Fibroblast of upper back skin (primary cell): ENCODE data around the gene COL1A1.
A peak's percentile ranks its signal among the peaks of the same experiment; 100 is the strongest.

Source experiments
- DNase-seq: peaks from one replicate; pipeline ENCODE4 v3.0.0-alpha.2; 2013

COL1A1 gene

DNA sequence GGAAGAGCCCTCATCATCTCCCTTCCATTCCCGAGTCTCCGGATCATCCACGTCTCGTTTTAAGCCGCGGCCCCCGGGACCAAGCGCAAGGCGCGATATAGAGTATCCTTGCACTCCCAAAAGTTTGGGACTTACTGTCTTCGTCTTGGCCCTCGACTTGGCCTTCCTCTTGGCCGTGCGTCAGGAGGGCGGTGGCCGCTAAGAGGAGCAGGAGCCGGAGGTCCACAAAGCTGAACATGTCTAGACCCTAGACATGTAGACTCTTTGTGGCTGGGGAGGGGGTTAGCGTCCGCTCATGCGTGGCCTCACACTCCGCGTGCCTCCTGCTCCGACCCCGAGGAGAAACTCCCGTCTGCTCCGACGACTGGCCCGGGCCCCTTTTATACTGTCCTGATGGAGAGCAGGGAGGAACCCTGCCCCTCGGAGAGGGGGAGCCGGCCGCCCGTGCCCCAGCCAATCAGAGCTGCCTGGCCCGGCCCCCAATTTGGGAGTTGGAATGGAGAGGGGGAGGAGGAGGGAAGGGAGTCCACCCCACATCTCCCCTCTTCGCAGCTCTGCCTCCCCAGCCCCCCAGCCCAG is at the start of gene COL1A1:
Gene COL1A1, minus strand, starts transcription at position 356 of the 579 bp plus-strand sequence. Its CDS starts 118 bp downstream, at position 238.
- DNase-seq, result peak; percentile 97

DNA sequence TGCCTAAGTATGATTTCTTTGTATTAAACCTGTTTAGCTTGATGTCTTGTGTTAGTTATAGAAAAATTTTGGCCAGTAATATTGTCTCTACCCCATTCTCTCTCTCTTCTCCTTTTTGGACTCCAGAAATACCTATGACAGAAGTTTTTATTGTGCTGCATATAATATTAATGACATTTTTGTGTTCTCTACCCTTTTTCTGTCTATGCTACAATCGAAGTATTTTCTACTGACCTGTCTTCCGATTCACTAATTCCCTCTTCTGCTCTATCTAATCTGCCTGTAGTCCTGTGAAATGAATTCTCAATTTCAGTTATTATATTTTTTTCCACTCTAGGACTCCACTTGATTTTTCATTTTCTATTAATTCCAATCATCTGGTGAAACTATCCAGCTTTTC is 46.8 kb upstream of the COL1A1 start:
- DNase-seq, result no peak

GRCh38 chr17:50244771-50245170 is 43.3 kb upstream of the COL1A1 start:
- DNase-seq, result no peak

GRCh38 chr17:50241431-50241830 is 40.0 kb upstream of the COL1A1 start:
- no peak for DNase-seq

DNA sequence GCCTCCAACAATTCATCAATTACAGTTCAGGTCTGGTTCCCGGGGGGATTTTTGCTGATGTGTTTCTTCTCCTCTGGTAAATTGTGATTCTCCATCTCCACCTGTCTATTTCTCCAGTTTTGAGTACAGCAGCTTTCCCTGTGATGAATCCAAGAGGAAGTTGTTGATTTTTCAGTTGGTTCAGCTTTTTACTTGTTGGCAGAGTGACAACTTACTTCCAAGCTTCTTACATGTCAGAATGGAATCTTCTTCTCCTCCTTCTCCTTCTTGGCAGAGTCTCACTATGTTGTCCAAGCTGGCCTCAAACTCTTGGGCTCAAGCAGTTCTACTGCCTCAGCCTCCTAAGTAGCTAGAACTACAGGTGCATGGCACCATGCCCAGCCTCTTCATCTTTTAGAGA is 39.4 kb upstream of the COL1A1 start:
- peak; percentile 86 for DNase-seq

DNA sequence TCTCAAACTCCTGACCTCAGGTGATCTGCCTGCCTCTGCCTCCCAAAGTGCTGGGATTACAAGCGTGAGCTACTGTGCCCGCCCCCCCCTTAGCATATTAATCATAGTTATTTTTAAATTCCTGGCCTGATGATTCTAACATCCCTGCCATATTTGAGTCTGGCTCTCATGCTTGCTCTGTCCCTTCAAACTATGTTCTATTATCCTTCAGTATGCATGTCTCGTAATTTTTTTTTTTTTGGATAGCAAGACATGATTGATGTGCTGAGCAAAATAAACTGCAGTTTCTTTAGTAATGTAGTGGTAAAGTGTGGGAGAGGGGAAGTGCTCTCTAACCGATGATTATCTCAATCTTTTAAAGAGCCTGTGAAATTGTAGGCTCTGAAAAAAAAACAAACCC is 38.5 kb upstream of the COL1A1 start:
- DNase-seq, result peak; percentile 81

GRCh38 chr17:50238601-50239280 is 37.3 kb upstream of the COL1A1 start:
- no peak for DNase-seq

DNA sequence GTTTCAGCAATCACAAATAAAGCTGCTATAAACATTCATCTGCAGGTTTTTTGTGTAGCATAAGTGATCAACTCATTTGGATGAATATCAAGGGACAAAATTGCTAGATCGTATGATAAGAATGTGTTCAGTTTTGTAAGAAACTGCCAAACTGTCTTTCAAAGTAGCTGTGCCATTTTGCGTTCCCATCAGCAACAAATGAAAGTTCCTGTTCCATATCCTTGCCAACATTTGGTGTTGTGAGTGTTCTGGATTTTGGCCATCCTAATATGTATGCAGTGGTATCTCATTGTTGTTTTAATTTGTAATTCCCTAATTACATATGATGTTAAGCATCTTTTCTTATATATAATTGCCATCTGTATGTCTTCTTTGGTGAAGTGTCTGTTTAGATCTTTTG is 36.5 kb upstream of the COL1A1 start:
- DNase-seq, result no peak

GRCh38 chr17:50234581-50234980 is 33.1 kb upstream of the COL1A1 start:
- no peak for DNase-seq

GRCh38 chr17:50225701-50226240 is 24.3 kb upstream of the COL1A1 start:
- no peak for DNase-seq

GRCh38 chr17:50222922-50223321 is 21.5 kb upstream of the COL1A1 start:
- no peak for DNase-seq

DNA sequence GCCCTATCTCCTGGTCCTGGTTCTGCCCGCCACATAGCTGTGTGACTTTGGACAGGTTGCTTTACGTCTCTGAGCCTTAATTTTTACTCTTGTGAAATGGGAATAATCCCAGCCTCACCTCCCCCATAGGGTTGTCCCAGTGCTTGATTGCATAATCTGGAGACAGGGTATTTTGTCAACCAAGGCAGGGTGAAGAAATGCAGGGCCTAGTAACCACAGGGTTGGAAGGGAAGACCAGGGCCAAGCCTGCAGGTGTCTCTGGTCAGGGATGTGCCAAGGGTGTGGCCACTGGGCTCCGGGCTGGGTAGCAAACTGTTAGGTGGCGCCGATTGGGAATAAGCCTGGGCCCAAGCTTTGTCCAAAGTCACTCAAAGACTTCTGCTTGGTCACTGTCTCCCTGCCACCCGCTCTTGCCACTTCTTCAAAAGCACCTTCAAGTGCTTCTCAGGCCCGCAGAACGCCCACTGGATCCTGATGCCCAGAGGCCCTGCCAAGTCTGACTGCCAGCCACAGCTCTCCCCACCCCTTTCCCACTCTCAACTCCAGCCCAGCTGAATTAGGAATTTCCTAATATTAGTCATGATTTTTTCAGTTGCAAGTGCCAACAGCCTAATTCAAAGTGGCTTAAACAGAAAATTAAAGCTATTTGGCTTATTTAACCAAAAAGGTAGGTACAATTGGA is 20.6 kb upstream of the COL1A1 start:
- DNase-seq, result peak; percentile 54

DNA sequence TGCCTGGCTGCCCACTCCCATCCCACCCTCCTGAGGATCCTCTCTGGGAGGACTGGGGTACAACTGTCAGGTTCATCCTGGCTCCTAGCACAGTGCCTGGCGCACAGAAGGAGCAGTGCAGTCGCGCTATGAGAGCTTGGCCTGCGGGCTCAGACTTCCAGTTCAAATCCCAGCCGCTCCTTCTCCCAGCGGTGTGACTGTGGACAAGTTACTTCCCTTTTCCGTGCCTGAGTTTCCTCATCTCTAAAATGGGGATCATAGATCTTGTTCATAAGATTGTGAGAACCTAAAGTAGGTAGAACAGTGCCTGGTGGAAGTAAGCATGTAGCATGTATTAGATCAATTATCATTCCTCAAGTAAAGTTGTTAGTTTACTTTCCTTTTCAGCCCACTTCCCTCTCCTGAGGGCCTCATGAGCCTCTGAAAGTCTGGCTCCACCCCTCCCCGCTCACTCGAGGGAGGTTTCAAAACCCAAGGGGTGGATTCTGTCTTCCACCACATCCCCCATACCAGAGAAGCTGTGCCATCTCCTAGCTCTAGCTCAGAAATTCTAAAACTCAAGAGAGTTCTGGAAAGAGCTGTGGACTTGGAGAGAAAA is 19.9 kb upstream of the COL1A1 start:
- DNase-seq, result peak; percentile 79

- no peak for DNase-seq
Measured at GRCh38 chr17:50220811-50221210, 19.4 kb upstream of the COL1A1 start.

GRCh38 chr17:50219939-50220465 is 18.6 kb upstream of the COL1A1 start:
- peak; percentile 81 for DNase-seq

- peak; percentile 93 for DNase-seq
Measured at GRCh38 chr17:50219342-50219741, 17.9 kb upstream of the COL1A1 start.

- DNase-seq, result peak; percentile 99
Measured at GRCh38 chr17:50218771-50219315, 17.4 kb upstream of the COL1A1 start.

GRCh38 chr17:50218071-50218759 is 16.8 kb upstream of the COL1A1 start:
- peak; percentile 58 for DNase-seq

DNA sequence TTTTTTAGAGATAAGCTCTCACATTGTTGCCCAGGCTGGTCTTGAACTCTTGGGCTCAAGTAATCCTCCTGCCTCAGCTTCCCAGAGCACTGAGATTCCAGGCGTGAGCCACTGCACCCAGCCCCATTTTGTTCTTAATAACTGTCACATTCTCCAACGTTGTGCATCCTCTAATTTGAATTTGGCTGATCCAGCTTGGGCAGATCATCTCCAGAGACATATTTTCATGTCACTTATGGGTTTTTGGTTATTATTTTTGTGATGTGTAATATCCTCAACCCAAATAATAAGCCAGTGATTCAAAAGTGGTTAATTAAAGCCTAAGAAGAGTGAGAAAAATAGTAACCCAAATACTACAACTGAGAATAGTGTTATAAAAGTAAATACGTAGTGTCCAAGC is 16.2 kb upstream of the COL1A1 start:
- DNase-seq, result no peak

GRCh38 chr17:50214976-50215760 is 13.7 kb upstream of the COL1A1 start:
- DNase-seq, result peak; percentile 54
